Stomach (tissue), 9 donors: Measurements from ENCODE around the gene HIGD1C. TPM values are rescaled to one million over a fixed set of nuclear protein-coding genes. Genes with fewer than 3 reads are reported as not detected.

Experiments used
- DNase-seq, 2 donors: peaks; one replicate each; pipeline versions ENCODE4 v3.0.0 to v3.0.0-alpha.2; 2013 to 2019
- H3K27ac ChIP-seq, 5 donors: fragments of 200-600 bp in 4 of 5; sonication (generic) in 4 of 5; one replicate each; pipeline ENCODE4 v1.5.1; 2013 to 2019; ENCODE audit warnings: mild to moderate bottlenecking in 1 of 5, moderate library complexity in 1 of 5
- H3K27me3 ChIP-seq, 3 donors: fragments of 200-600 bp; sonication (generic); one replicate each; pipeline ENCODE4 v1.5.1; 2017 to 2019; ENCODE audit warnings: mixed run types in 1 of 3
- H3K36me3 ChIP-seq, 4 donors: fragments of 200-600 bp; sonication (generic); 1 replicate in 3 of 4; 2 replicates in 1 of 4; pipeline ENCODE4 v1.5.1; 2016 to 2019
- H3K4me1 ChIP-seq, 4 donors: fragments of 200-600 bp; sonication (generic); one replicate each; pipeline ENCODE4 v1.5.1; 2016 to 2019
- H3K4me3 ChIP-seq, 4 donors: fragments of 200-600 bp; sonication (generic) in 3 of 4; one replicate each; pipeline ENCODE4 v1.5.1; 2016 to 2019; ENCODE audit warnings: mild to moderate bottlenecking in 1 of 4
- H3K9me3 ChIP-seq, 4 donors: fragments of 200-600 bp; sonication (generic); one replicate each; pipeline ENCODE4 v1.5.1; 2016 to 2019
- CTCF ChIP-seq, 7 experiments: fragments of 450-650 bp in 4 of 7; fragments of 200-600 bp in 3 of 7; sonication (generic) in 3 of 7; IDR thresholded peaks; one replicate each; pipeline ENCODE4 v1.5.1; 2016 to 2019; ENCODE audit warnings: antibody characterized with exemption in 7 of 7, control low read depth in 2 of 7, mild to moderate bottlenecking in 1 of 7
- EP300 ChIP-seq: sonication (generic); formaldehyde crosslinking; IDR thresholded peaks from one replicate; pipeline ENCODE4 v1.6.1; 2017; ENCODE audit warnings: antibody characterized with exemption
- POLR2A ChIP-seq, 4 donors: fragments of 450-650 bp; IDR thresholded peaks; one replicate each; pipeline ENCODE4 v1.6.1; 2016; ENCODE audit warnings: antibody characterized with exemption in 4 of 4, control low read depth in 2 of 4, mild to moderate bottlenecking in 1 of 4, moderate library complexity in 1 of 4
- POLR2AphosphoS5 ChIP-seq, 3 donors: sonication (generic); formaldehyde crosslinking; IDR thresholded peaks; one replicate each; pipeline ENCODE4 v1.6.1; 2016; ENCODE audit warnings: antibody characterized with exemption in 3 of 3
- WGBS, 5 donors: extraction: QIAGEN DNeasy Blood & Tissue Kit in 3 of 5; methylation state at CpG; one replicate each; pipeline versions ENCODE4 v1.1.5 to v1.1.7; 2013 to 2018; 5-methylcytosine and 5-hydroxymethylcytosine counted together
- intact Hi-C: fragments of 100-400 bp; cut with DNase I; formaldehyde crosslinking; loops from one replicate; pipeline ENCODE4 v1.15.1; 2023; ENCODE audit warnings: low total_unique reads
- polyA plus RNA-seq, 3 donors: library from polyadenylated mRNA; stranded (reverse); fragments of 200-250 nt; gene quantifications; one replicate each; pipeline ENCODE4 v1.2.3, GENCODE V29; 2013
- total RNA-seq, 5 donors: library from RNA; depleted of rRNA; stranded (reverse); fragments of >200 nt; gene quantifications; one replicate each; pipeline versions ENCODE4 v1.1.0 to v1.2.3, GENCODE V29; 2014 to 2016
- donor health status: healthy with polysubstance abuse.
- donor health status: Bipolar disorder and iron deficiency.
- donor health status: healthy.

HIGD1C gene
- total and polyA plus RNA-seq, 8 donors, result not detected

DNA sequence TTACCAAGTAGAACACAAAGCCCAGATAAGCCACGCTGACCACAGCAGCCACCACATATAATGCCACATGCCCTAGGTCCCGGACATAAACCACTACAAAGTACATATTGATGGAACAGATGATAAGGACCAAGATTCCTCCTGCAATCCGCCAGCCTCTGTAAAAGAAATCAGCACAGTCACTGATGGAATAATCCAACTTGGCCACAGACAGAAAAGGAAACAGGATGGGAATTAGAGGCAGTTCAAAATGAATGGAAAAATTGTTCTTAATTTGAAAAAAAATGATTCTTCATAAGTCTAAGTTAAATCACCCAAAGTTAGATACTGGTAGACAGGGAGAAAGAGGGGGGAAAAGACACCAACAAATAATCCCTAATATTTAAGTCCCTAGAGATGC, 38.4 kb downstream of the HIGD1C start:
- DNase-seq, result no peak
- peaks cover 43 to 87% (median 82%) of the 10 kb centered on the region in 4 donors for H3K36me3 ChIP-seq

DNA sequence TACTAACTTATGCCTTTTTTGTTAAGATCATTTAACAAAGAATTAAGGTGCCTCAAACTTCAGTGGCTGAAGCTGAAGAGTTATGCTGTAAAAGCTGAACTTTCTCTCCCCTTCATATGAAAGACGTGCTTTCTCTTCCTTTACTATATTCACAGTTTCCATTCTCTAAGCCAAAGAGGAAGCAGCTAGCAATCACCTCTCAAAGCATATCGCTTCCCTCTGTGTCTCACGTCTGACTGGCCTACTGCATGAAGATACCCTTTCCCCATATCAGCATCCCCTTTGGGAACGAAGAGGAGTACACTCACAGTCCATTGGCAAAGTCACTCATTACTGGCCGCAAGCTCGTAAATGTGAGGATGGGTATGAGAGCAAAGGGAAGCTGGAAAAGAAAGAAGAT, 38.9 kb downstream of the HIGD1C start:
- Histone ChIP-seq H3K27ac (no peak overlapping the region), H3K27me3 (no peaks in the 10 kb centered on the region), H3K9me3 (no peaks in the 10 kb centered on the region), H3K4me1 (peaks cover 0 to 16% (median 9%) of the 10 kb centered on the region in 4 donors), H3K36me3 (peaks cover 48 to 92% (median 87%) of the 10 kb centered on the region in 4 donors), H3K4me3 (no peak overlapping the region)
- WGBS, 5 donors, result 75 to 86% (median 85%) methylated on average over 6 of the region's 6 CpGs
- intact Hi-C loops, result no loop called here
- no peak for TF ChIP-seq CTCF (IDR thresholded peaks at IDR 0.05)
- TF ChIP-seq POLR2AphosphoS5 (IDR thresholded peaks at IDR 0.05), result no peak
- TF ChIP-seq EP300, result no peak
- no peak for TF ChIP-seq POLR2A (IDR thresholded peaks at IDR 0.05)
- no peak for DNase-seq

More for the DNA sequence above, 38.4 kb downstream of the HIGD1C start:
- Histone ChIP-seq H3K4me3 (no peak overlapping the region), H3K27me3 (no peaks in the 10 kb centered on the region), H3K27ac (no peak overlapping the region), H3K4me1 (peaks cover under 1 to 21% (median 12%) of the 10 kb centered on the region in 4 donors), H3K9me3 (no peaks in the 10 kb centered on the region)
- 55 to 80% (median 68%) methylated on average over 3 of the region's 3 CpGs for WGBS, 5 donors
- TF ChIP-seq POLR2AphosphoS5 (IDR thresholded peaks at IDR 0.05), result no peak
- no peak for TF ChIP-seq CTCF (IDR thresholded peaks at IDR 0.05)
- TF ChIP-seq EP300, result no peak
- TF ChIP-seq POLR2A (IDR thresholded peaks at IDR 0.05), result no peak
- intact Hi-C loops, result no loop called here

DNA sequence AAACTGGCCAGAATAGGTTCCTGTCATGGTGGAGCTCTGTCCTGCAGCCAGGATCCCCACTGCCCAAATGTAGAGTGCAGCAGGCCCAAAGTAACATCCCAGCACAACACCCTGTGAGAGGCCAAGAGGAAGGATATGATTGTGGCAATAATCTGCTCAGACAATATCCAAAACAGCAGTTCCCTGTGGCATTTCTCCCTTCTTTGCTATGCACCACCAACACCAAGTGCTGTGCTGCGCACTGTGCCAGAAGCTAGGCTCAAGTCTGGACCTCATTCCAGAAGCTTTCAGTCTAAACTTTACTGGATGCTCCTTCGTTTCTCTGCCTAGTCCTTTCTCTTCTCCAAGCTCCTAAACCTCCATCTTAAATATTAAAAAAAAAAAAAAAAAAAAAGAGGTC, 40.5 kb downstream of the HIGD1C start:
- 20 to 46% (median 24%) methylated on average over 2 of the region's 2 CpGs for WGBS, 5 donors
- Histone ChIP-seq H3K4me1 (peaks cover 0 to 4% (median 0%) of the 10 kb centered on the region in 4 donors), H3K9me3 (no peaks in the 10 kb centered on the region), H3K4me3 (no peak overlapping the region), H3K27me3 (no peaks in the 10 kb centered on the region), H3K27ac (no peak overlapping the region), H3K36me3 (peaks cover 52 to 99% (median 97%) of the 10 kb centered on the region in 4 donors)
- peak in 1 of 2 donors; percentile 31 for DNase-seq
- intact Hi-C loops, result no loop called here
- TF ChIP-seq POLR2AphosphoS5 (IDR thresholded peaks at IDR 0.05), result no peak
- no peak for TF ChIP-seq POLR2A (IDR thresholded peaks at IDR 0.05)
- TF ChIP-seq EP300, result no peak

DNA sequence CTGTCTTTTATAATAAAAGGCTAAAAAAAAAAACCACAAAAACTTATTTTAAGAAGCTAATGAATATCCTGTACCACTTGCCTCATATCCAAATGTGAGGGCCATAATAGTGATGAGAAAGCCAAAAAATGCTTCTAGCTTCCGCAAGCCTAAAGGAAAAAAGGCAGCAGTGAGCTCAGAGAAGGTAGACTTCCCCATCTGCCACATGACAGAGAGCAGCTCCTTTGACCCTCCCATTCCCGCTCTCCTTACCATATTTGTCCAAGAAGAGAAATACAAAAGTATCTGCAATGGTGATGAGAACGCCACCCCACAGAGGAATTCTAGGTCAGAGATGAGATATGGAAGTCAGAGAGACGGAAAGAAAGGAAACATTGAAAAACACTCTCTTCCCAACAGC, 46.7 kb downstream of the HIGD1C start:
- H3K4me3 ChIP-seq, result no peak overlapping the region
- DNase-seq, result no peak
- intact Hi-C loops, result no loop called here
- H3K27ac ChIP-seq, result no peak overlapping the region
- H3K9me3 ChIP-seq, result no peaks in the 10 kb centered on the region
- TF ChIP-seq POLR2A (IDR thresholded peaks at IDR 0.05) (no peak), EP300 (no peak), POLR2AphosphoS5 (IDR thresholded peaks at IDR 0.05) (no peak), CTCF (IDR thresholded peaks at IDR 0.05) (no peak)
- H3K4me1 ChIP-seq, result no peaks in the 10 kb centered on the region
- no peaks in the 10 kb centered on the region for H3K27me3 ChIP-seq
- 77 to 94% (median 88%) methylated on average over 4 of the region's 4 CpGs for WGBS, 5 donors
- H3K36me3 ChIP-seq, result peaks cover 34 to 98% (median 98%) of the 10 kb centered on the region in 4 donors

GRCh38 chr12:51000245-51000644, 47.9 kb downstream of the HIGD1C start:
- Histone ChIP-seq H3K9me3 (no peaks in the 10 kb centered on the region), H3K27ac (no peak overlapping the region), H3K36me3 (peaks cover 32 to 98% (median 98%) of the 10 kb centered on the region in 4 donors), H3K27me3 (no peaks in the 10 kb centered on the region), H3K4me3 (no peak overlapping the region), H3K4me1 (no peaks in the 10 kb centered on the region)
- DNase-seq, result no peak
- TF ChIP-seq EP300, result no peak
- TF ChIP-seq CTCF (IDR thresholded peaks at IDR 0.05), result no peak
- no peak for TF ChIP-seq POLR2AphosphoS5 (IDR thresholded peaks at IDR 0.05)
- TF ChIP-seq POLR2A (IDR thresholded peaks at IDR 0.05), result no peak
- intact Hi-C loops, result no loop called here
- 78 to 85% (median 83%) methylated on average over 7 of the region's 7 CpGs for WGBS, 5 donors
